CD4-positive, alpha-beta T cell treated with Interleukin-1 beta for 1 hour (primary cell): ENCODE data around the gene CD8A.

Experiments
- DNase-seq, 2 donors: peaks; one replicate each; pipeline ENCODE4 v3.0.0-alpha.2; 2020 to 2022

CD8A gene

DNA sequence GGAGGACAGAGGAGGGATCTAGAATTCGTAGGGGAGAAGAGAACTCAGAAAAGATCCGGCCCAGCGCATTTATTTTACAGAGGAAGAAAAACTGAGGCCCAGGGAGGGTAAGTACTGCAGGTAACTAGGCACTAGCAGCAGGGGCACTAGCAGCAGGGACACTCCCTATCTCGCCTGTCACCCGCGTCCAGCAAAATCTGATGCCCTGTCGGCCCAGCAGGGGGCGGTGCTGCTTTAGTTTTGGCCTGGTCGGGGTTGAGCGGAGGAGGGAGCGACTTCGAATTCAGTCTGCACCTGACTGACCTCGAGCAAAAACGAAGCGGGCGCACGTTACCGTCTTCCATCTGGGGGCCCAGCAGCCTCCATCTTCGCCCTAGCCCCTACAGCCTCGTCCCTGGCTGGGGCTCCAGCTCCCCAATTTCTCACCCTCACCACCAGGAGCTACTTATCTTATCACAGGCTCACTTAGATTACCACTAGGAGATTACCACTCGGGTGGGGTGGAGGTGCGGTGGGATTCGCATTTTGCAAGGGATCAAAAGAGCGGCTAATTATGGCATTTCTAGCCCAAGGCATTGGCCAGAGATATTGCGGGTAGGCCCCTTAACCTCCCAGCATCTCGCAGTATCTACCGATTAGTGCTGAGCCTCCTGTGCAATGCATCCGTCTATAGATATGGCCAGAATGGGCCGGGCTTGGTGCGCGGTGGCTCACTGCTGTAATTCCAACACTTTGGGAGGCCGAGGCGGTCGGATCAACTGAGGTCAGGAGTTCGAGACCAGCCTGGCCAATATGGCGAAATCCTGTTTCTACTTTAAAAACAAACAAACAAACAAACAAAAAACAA is 17.8 kb upstream of the CD8A start:
- DNase-seq, result peak; percentile 92 to 95

DNA sequence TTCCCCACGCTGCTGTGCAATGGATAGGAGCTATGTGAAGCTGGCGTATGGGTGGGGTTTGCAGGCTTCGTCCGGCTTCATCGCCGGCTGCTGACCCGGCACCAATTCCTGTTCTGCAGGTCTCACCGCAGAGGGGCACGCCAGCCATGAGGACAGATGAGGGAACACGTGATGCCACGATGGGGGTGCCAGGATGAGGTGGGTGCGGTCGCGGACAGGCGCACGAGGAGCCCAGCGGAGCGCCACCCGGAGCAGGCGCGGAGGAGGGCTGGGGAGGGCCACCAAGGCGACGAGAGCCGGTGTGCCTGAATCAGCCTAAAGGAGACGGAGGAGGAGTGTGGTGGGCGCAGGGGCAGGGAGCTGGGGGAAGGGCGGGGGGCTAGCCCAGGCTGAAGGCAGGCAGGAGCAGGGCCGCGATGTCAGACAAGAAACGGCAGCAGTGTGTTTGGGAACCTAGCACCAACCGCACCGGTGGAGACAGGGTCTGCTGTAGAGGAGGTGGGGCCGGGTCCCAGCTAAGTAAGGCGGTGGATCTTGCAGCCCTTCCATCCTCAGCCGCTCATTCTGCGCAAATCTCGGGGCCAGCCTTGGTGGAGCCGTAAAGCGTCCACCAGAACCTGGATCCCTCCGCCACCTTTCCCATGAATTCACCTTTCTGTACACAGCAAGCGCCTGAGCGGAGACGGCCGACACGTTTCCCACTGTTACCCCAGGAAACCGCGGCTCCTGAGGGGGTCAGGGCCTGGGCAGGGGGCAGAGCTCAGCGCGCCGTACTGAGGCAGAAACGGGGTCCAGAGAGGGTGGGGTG is 17.0 kb upstream of the CD8A start:
- peak; percentile 53 to 67 for DNase-seq

DNA sequence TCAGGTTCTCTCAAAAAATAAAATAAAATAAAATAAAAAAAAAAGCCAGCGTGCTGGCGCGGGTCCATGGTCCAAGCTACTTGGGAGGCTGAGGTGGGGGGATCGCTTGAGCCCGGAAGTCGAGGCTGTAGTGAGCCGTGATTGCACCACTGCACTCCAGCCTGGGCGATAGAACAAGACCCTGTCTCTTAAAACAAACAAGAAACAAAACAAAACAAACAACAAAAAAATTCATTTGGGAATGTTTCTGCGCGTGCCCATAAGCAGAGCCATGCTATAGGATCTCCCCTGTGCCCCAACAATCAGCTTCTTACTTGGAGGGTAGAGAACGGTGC is 16.4 kb upstream of the CD8A start:
- DNase-seq, result no peak

DNA sequence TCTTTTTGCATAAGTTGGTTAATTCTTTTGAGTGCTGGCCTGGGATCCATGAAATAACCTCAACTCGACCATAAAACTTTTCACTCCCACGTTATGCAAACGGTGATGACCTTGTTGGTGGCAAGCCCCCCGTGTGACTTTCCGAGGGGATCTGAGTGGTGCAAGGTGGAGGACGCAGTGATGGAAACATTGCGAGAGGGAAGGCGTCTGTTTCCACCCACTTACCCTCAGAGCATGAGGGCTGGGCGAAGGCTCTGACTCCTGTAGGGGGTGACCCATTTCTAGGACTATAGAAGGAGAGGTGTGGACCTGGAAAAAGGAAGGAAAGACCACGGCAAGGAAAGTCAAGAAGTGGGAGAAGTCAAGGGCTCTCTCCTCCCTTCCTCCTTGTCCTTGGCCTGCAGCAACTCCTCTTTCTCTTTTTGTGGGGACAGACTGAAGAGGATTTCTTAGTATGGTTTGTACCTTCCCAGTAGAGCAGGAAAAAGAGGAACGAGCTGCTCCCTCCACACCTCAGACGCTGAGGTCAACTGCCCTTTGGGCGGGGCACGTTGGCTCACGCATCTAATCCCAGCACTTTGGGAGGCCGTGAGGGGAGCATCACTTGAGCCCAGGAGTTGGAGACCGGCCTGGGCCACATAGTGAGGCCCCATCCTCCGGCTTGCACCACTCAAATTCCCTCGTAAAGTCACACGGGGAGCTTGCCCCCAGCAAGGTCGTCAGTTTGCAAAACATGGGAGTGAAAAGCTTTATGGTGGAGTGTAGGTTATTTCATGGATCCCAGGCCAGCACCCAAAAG is 15.5 kb upstream of the CD8A start:
- DNase-seq, result no peak

DNA sequence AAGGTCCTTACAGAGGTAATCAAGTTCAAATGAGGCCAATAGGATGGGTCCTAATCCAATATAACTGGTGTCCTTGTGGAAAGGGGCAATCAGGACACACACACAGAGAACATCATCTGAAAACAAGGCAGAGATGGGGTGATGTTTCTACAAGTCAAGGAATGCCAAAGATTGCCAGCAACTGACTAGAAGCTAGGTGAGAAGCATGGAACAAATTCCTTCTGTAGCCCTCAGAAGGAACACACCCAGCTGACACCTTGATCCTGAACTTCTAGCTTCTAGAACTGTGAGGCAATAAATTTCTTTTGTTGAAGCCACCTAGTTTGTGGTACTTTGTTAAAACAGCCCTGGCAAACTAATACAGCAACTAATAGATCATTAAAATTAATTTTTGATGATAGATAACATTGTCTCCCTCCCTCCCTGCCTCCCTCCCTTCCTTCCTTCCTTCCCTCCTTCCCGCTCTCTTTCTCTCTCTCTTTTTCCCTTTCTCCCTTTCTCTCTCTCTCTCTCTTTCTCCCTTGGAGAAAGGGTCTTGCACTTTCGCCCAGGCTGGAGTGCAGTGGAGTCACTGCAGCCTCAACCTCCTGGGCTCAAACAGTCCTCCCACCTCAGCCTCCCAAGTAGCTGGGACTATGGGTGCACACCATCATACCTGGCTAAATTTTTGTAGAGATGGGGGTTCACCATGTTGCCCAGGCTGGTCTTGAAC is 10.3 kb upstream of the CD8A start:
- no peak for DNase-seq

DNA sequence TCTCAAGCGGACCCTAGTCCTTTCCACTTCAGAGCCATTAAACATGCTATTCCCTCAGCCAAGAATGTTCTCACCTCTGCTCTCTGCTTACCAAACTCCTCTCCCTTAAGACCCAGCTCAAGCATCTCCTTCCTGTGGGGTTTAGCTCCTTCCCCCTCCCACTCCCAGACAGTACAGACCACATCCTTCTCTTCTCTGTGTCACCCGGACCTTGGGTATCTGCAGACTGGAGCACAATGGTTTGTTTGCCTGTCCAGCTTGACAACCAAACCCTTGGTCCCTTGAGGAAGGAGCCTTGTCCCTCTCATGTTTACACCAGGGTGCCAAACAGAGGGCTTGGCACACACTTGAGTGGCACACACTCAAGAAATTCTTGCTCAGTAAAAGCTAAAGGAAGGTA is 4.1 kb upstream of the CD8A start:
- peak; percentile 8 to 40 for DNase-seq

DNA sequence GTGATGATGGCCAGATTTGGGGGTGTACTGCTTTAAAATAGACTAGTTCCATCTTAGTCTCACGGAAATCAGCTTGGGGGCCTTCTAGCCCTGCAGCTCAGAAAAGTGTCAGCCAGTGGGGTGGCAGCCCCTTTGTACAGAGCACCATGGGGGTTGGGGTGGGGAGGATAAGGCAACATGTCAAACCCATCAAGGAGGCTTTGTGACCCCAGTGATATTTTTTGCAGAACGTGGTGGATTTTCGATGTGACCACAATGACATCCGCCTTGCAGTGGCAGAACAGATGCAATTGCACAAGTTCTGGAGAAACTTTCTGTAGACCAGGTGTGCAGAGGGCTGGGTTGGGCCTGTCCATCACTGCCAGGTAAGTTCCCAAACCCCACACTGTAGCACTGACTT is 3.0 kb upstream of the CD8A start:
- DNase-seq, result peak; percentile 32 to 46

DNA sequence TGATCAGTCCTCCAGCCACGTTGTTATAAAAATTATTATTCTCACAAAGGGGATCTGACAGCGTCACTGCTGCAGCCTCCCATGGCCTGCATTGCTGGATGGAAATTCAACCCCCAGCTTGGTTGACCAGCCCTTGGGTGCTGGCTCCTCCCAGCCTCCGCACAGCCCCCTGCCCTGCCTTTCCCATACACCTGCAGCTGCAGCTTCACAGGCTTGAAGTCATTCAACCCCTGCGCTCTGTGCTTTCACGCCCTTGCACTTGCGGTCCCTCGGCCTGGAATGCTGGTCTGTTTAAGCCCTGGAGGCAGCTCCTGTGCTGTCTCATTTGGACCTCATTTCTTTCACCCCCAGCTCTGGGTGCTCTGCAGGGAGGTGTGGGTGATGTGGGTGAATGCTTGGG is 860 bp upstream of the CD8A start:
- no peak for DNase-seq

DNA sequence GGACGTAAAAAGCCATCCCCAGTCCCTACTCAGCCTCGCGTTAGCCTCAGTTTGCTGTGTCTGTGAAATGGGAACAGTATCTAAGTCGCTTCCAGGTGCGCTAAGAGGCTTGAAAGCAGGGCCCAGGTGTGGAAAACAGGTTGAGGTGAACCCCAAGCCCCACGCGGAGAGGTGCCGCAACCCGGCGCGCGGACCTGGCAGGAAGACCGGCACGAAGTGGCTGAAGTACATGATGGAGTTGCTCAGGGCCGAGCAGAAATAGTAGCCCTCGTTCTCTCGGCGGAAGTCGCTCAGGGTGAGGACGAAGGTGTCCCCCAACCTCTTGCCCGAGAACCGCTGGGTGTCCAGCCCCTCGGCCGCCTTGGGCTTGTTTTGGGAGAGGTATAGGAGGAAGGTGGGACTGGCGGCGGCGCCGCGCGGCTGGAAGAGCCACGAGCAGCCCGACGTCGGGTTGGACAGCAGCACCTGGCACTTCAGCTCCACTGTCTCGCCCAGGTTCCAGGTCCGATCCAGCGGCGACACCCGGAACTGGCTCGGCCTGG is 508 bp downstream of the CD8A start:
- peak in 1 of 2 donors; percentile 4 for DNase-seq

DNA sequence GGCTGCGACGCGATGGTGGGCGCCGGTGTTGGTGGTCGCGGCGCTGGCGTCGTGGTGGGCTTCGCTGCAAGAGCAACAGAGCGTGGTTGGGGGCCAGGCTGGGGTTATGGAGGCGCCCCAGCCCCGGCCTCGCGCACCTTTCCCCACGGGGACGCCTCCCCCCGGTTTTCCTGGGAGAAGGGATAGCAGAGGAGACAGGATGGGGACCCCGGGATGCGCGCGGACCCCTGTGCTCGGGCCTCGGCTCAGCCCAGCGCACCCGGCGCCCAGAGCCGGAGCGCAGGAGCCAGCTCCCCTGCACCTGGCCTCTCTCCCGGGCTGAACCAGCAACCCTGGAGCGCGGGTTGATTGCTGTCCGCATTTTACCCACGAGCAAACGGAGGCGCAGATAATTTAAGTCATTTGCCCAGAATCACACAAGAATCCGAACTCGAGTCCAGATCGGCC is 1.0 kb downstream of the CD8A start:
- no peak for DNase-seq

DNA sequence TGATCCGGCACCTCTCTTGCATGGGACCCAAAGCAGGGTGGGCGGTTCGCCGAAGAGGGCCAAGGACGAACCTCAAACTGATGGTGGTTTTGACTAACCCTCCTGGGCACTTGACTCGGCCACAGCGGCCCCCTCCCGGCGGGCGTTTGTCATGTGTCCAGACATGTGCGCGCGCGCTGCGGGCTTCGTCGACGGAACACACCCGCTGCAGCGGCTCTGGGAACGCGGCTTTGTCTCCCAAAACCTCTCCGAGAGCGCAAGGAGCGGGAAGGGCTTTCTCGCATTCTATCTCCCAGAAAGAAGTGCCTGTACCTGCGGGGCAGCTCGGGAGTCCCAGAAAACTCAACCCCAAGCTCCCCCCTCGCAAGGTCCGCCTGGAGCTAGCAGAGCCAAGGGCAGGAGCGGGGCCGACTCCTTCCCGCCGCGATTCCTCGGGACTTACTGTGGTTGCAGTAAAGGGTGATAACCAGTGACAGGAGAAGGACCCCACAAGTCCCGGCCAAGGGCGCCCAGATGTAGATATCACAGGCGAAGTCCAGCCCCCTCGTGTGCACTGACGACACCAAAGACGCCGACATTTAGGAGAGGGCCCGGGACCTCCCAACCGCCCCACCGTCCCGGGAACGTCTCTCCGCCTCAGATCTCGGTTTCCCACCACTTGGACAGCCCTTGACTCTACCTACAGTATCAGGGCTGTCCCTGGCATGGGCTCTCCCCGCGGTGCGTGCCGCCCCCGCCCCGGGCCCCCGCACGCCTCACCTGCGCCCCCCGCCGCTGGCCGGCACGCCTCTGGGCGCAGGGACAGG is 1.6 kb downstream of the CD8A start:
- peak; percentile 17 to 42 for DNase-seq

DNA sequence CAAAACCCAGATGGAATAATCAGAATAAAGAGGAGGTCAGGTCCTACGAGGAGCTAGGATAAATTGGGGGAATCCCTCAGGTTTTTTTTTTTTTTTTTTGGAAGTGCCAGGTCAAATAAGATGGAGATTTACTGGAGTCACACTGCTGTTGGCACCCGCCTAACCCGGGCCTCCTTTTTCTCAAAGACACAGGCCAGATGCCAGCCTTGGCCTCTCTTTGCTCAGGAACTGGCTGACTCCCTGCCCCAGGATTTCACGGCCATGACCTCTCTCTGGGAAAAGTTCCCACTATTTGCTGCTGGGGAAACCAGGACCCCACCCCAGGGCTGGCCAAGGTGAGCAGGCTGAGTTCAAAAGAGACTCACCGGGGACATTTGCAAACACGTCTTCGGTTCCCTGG is 2.5 kb downstream of the CD8A start:
- DNase-seq, result no peak

DNA sequence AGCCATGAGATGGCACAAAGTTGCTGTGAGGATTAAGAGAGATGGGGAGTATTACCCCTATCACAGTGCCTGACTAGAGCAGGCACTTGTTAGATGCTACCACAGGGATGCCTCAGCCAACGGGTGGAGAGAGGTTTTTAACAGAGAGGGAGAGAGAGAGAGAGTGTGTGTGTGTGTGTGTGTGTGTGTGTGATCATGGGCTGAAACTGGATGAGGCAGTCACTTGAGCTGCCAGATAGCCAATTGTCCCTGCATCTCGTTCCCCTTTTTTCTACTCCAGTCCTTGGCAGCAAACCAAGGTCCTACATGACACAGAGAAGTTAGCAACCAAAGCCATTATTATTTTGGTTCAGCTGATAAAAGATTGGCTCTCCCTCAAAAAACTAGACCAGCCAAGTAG is 3.0 kb downstream of the CD8A start:
- peak; percentile 29 to 58 for DNase-seq

DNA sequence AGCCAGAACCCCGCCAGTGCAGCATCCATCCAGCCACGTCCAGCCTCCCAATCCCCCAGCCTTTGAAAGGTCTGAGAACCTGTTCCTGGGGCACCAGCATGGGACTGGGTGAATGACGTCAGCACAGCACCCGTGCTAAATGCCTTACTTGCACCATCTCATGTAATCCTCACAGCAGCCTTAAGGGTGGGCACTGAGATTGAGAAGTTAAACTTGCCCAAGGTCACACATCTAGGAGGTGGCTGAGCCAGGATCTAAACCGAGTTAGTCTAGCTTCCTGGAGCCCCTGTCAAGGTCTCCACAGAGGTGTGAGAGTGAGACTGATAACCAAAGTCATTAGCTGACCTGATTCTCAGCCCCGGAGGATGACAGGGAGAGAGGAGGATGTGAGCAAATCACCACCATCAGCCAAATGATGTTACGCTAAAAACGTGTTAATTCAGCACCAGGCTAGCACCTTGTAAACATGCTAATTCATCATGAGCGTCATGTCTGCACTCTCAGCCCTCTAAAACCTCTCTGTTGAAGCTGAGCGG is 4.6 kb downstream of the CD8A start:
- peak; percentile 73 to 86 for DNase-seq

DNA sequence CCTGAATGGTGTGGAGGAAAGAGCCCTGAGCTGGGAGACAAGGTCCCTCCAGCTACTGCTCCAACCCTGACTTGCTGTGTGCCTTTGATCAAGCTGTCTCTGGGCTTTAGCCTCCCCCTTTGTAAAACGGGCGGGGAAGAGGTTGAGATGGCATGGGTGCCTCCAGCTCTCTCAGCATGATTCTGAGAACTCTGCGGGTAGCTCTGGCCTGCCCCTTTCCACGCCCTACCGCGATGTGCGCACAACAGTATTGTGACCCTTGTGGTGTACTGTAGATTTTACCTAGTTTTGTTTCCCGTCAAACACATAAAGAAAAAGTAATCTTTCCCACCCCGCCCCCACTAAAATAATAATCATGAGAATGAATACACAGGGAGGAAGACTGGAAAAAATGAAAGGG is 5.3 kb downstream of the CD8A start:
- peak; percentile 72 to 79 for DNase-seq

DNA sequence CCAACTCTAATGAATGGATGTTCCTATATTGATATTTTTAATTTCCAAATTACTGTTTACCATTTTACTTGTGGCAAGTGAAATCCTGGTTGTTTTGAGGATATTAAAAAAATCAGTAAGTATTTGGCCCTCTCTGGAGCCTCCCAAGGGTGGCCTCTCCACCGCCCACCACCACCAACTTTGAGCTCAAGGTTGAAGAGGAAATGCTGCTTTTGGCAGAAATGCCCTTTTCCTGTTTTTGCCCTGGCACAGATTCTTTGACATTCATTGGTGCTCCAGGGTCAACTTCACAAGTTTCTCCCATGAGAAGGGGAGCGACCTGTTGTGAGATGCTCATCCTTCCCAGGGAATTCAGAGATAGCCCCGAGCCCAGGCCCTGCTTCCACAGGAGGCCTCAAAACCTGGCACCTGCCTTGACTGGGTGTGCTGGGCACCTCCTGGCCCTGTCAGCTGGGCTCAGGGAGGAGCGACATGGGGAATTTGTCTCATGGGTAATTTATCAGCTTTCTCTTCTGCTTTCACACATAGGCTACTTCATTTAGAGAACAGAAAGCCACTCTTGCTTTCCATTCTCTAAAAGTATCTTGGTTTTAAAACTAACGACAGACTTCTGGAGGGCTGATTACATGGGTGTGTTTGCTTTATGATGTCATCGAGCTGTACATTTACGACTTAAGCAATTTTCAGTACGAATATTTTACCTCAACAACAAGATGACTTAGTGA is 6.9 kb downstream of the CD8A start:
- peak in 1 of 2 donors; percentile 19 for DNase-seq

DNA sequence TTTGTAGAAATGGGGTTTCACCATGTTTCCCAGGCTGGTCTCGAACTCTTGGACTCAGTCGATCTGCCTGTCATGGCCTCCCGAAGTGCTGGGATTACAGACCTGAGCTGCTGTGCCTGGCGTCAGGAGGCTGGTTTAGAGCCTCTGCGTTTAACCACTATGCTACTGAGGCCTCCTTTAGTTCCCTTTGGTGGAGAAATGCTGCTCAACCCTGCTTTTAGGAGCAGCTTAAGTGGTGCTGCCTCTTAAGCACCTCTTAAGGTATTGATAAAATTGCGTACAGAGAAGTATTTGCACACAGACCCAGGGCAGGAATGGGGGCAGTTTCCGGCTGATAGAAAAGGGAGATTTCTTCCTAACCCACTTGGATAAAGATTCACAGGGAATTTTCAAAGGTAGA is 8.0 kb downstream of the CD8A start:
- DNase-seq, result no peak

DNA sequence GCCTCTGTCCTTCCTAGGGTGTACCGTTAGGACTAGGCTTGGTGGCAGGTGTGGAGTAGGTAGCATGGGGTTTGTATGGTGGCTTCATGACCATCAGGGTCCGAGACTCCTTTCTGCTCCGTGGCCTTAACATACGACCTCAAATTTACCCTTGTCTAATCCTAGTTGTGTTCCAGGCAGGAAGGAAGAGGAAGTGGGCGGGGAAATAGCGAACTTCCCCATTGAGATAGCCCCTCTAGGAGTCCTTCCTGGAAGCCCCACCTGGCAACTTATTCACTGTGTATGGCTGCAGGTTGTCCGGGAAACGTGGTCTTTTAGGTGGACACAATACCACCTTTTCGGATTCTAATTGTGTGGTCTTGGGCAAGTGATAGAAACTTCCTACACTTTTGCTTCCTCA is 9.3 kb downstream of the CD8A start:
- DNase-seq, result no peak

DNA sequence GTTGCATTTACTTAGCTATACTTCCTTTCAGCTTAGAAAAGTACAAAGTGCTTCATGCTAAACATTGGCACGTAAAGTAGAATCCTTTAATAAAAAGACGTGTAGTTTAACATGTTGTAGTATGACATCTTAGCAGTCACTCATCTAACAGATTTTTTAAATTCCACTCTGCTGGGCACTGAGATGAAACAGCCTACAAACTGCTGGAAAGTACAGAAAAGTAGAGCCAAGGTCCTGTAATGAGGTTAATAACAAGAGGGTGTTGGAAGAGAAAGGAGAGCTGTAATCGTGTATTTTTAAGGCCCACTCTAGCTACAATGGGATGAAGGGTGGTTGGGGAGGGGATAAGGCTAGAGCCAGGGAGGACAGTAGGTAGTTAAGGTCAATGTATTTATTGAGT is 10.7 kb downstream of the CD8A start:
- DNase-seq, result no peak

DNA sequence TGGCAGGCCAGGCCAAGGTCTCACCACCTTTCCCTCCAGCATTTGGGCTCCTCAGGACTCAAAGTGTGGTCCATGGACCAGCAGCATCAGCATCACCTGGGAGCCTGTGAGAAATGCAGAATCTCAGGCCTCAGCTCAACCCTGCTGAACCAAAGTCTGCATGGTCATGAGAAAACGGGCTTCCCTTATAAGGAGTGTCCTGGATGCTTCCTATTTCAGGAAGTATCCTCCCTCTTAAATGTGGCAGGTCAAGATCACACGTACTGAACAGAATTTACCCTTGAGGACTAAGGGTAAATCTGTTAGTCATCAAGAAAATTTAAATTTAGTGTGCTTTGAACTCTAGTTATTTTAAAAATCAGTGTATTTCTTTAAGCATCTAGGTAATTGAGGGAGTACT is 11.8 kb downstream of the CD8A start:
- no peak for DNase-seq

DNA sequence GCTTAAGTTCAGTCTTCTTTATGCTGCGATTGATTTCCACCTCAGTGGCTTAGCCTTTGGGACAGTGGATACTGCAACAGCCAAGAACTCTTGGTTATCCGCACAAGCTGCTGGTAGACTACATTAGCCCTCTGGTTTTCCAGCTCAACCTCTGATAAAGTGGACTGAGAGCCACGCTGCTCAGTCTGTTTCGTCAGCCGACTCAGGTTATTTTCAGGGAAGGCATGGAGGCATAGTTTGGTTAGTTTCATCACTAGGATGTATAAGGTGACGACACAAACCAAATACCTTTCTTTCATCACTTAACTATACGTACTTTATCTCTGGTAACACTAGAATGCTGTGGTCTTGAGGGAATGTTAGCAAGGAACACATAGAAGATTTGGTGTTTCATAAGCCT is 14.2 kb downstream of the CD8A start:
- DNase-seq, result no peak
